ENCODE measurements around the gene HYLS1. TPM values are rescaled to one million over a fixed set of nuclear protein-coding genes. Genes with fewer than 3 reads are reported as not detected.
"Not testable (repeated sequence)": the region's sequence is repeated elsewhere in the genome, so short reads cannot be mapped to it uniquely, and the experiment has no call there.

HYLS1 gene
- total and polyA plus RNA-seq, 10 of the 15 experiments (the other 5 are each of a cell fraction or from before 2014, with no cell fraction given) = 11.7 to 35.1 (median 17.6) TPM

- SMC1A ChIA-PET (ENCODE audit: uncharacterized antibody, unreplicated experiment); POLR2A ChIA-PET; intact Hi-C loops (cut with micrococcal nuclease; ENCODE audit: unreplicated experiment); H2AFZ ChIP-seq (ENCODE audit: control insufficient read depth, low read depth, low read length); H3K4me2 ChIP-seq (ENCODE audit: control insufficient read depth, insufficient read depth); H3K9me3 ChIP-seq (replicated peaks; ENCODE audit: control insufficient read depth, insufficient read depth, low read length); FAIRE-seq; H3K27me3 ChIP-seq (replicated peaks in 1 of 2; ENCODE audit: control insufficient read depth in 2 of 2, insufficient read depth in 2 of 2, low read length in 1 of 2); CTCF ChIA-PET; DNase-seq (ENCODE audit: low read depth, low spot score); in situ Hi-C loops (cut with MboI); BruUV-seq (replicated peaks); H4K20me1 ChIP-seq (ENCODE audit: control insufficient read depth, insufficient read depth); H3K4me3 ChIP-seq; ATAC-seq; H3K4me1 ChIP-seq (ENCODE audit: control insufficient read depth, insufficient read depth, low read length); H3K9ac ChIP-seq (ENCODE audit: control insufficient read depth, insufficient read depth, low read length); H3K36me3 ChIP-seq (ENCODE audit: control insufficient read depth in 2 of 2, insufficient read depth in 2 of 2, low read length in 1 of 2); H3K27ac ChIP-seq (ENCODE audit: control insufficient read depth, insufficient read depth); RAD21 ChIA-PET (ENCODE audit: unreplicated experiment); H3K79me2 ChIP-seq (ENCODE audit: control insufficient read depth, insufficient read depth, low read length): not testable (repeated sequence)
- WGBS (ENCODE audit: insufficient coverage, insufficient replicate concordance, low lambda C conversion rate, missing lambda C conversion rate) = 75% methylated on average over 3 of the region's 4 CpGs
Observed at GRCh38 chr11:125865354-125865753, 22.1 kb upstream of the HYLS1 start.

- Histone ChIP-seq H3K9ac (ENCODE audit: control insufficient read depth, insufficient read depth, low read length) (no peak overlapping the region), H3K4me3 (no peak overlapping the region), H4K20me1 (ENCODE audit: control insufficient read depth, insufficient read depth) (no peaks in the 10 kb centered on the region), H3K4me2 (ENCODE audit: control insufficient read depth, insufficient read depth) (no peak overlapping the region), H2AFZ (ENCODE audit: control insufficient read depth, low read depth, low read length) (no peak overlapping the region), H3K36me3 (ENCODE audit: control insufficient read depth in 2 of 2, insufficient read depth in 2 of 2, low read length in 1 of 2) (no peaks in the 10 kb centered on the region), H3K27ac (ENCODE audit: control insufficient read depth, insufficient read depth) (no peak overlapping the region), H3K4me1 (ENCODE audit: control insufficient read depth, insufficient read depth, low read length) (no peaks in the 10 kb centered on the region), H3K79me2 (ENCODE audit: control insufficient read depth, insufficient read depth, low read length) (no peaks in the 10 kb centered on the region), H3K27me3 (replicated peaks in 1 of 2; ENCODE audit: control insufficient read depth in 2 of 2, insufficient read depth in 2 of 2, low read length in 1 of 2) (no peaks in the 10 kb centered on the region; a peak in 1 of 4 replicates), H3K9me3 (replicated peaks; ENCODE audit: control insufficient read depth, insufficient read depth, low read length) (peaks cover 5% of the 10 kb centered on the region; the same call in 2 of the 3 replicates)
- no peak for FAIRE-seq
- ChIA-PET CTCF (no interaction called here), SMC1A (ENCODE audit: uncharacterized antibody, unreplicated experiment) (no interaction called here), POLR2A (no interaction called here), RAD21 (ENCODE audit: unreplicated experiment) (no interaction called here)
- no peak for DNase-seq (ENCODE audit: low read depth, low spot score)
- ATAC-seq = no peak
- WGBS (ENCODE audit: insufficient coverage, insufficient replicate concordance, low lambda C conversion rate, missing lambda C conversion rate) = 69% methylated on average over 2 of the region's 2 CpGs
- in situ Hi-C loops (cut with MboI) (no loop called here), intact Hi-C loops (cut with micrococcal nuclease; ENCODE audit: unreplicated experiment) (no loop called here)
- BruUV-seq (replicated peaks) = no TSS peak
- TF ChIP-seq BRCA1 (IDR thresholded peaks at IDR 0.05; ENCODE audit: low read depth, low read length) (no peak), LARP7 (IDR thresholded peaks at IDR 0.05) (no peak), CBFB (IDR thresholded peaks at IDR 0.05; ENCODE audit: low read depth) (no peak), ATF7 (IDR thresholded peaks at IDR 0.05; ENCODE audit: low read depth) (no peak), NFYB (IDR thresholded peaks at IDR 0.05; ENCODE audit: insufficient read depth, low read depth, low read length) (no peak), IRF5 (IDR thresholded peaks at IDR 0.05; ENCODE audit: borderline replicate concordance) (no peak), CHD1 (IDR thresholded peaks at IDR 0.05; ENCODE audit: low read depth, low read length) (no peak), YY1 (IDR thresholded peaks at IDR 0.05; ENCODE audit: low read depth, low read length) (no peak), ZNF384 (IDR thresholded peaks at IDR 0.05; ENCODE audit: borderline replicate concordance, low read depth, low read length) (no peak), E2F4 (IDR thresholded peaks at IDR 0.05; ENCODE audit: low read depth, low read length) (no peak)
- TF ChIP-seq, protein P1, sequence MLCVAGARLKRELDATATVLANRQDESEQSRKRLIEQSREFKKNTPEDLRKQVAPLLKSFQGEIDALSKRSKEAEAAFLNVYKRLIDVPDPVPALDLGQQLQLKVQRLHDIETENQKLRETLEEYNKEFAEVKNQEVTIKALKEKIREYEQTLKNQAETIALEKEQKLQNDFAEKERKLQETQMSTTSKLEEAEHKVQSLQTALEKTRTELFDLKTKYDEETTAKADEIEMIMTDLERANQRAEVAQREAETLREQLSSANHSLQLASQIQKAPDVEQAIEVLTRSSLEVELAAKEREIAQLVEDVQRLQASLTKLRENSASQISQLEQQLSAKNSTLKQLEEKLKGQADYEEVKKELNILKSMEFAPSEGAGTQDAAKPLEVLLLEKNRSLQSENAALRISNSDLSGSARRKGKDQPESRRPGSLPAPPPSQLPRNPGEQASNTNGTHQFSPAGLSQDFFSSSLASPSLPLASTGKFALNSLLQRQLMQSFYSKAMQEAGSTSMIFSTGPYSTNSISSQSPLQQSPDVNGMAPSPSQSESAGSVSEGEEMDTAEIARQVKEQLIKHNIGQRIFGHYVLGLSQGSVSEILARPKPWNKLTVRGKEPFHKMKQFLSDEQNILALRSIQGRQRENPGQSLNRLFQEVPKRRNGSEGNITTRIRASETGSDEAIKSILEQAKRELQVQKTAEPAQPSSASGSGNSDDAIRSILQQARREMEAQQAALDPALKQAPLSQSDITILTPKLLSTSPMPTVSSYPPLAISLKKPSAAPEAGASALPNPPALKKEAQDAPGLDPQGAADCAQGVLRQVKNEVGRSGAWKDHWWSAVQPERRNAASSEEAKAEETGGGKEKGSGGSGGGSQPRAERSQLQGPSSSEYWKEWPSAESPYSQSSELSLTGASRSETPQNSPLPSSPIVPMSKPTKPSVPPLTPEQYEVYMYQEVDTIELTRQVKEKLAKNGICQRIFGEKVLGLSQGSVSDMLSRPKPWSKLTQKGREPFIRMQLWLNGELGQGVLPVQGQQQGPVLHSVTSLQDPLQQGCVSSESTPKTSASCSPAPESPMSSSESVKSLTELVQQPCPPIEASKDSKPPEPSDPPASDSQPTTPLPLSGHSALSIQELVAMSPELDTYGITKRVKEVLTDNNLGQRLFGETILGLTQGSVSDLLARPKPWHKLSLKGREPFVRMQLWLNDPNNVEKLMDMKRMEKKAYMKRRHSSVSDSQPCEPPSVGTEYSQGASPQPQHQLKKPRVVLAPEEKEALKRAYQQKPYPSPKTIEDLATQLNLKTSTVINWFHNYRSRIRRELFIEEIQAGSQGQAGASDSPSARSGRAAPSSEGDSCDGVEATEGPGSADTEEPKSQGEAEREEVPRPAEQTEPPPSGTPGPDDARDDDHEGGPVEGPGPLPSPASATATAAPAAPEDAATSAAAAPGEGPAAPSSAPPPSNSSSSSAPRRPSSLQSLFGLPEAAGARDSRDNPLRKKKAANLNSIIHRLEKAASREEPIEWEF (IDR thresholded peaks at IDR 0.05; ENCODE audit: insufficient replicate concordance, low read depth, low read length) = no peak
Observed at GRCh38 chr11:125869521-125869920, 17.9 kb upstream of the HYLS1 start.
